Fibroblast of peridontal ligament (primary cell): Measurements from ENCODE around the gene SBNO1.
A peak's percentile ranks its signal among the peaks of the same experiment; 100 is the strongest.
"Not testable (repeated sequence)": the region's sequence is repeated elsewhere in the genome, so short reads cannot be mapped to it uniquely, and the experiment has no call there.

ENCODE experiments used
- DNase-seq: peaks from one replicate; pipeline ENCODE4 v3.0.0-alpha.2; 2010; ENCODE audit errors: extremely low read depth

Gene SBNO1

DNA sequence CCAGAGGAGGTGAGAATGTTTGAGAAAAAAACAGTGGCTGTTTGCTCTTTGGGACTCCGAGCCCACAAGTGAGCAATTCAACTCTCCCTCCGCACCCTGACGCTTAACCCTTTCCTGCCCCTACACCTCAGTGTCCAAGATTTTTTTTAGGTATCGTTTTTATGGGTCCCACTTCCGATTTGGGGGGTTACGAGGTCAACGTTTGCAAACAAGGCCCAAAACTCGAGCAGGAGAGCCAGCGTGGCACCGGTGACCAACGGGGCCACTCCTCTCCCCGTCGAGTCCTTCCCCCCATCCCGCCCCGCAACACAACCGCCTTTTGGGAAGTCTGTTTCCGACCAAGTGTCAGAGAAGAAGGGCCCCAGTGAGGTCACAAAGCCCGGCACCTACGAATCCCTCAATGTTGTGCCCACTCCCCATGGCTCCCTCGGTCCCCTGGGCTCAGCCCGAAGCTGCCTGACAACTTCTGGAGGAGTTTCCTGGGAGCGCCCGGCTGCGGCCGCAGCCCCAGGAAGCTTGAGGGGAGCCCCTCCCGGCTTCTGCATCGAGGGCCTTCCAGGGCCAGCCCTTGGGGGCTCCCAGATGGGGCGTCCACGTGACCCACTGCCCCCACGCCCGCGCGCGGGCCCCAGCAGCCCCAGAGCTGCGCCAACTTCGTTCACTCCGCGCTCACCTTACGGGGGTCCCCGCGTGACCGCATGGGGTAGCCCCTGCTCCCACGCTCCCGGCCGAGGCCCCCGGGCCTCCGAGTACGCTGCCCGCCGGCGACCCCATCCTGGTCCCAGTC, 94.2 kb downstream of the SBNO1 start:
- DNase-seq: peak; percentile 33

GRCh38 chr12:123269896-123270213, 94.8 kb downstream of the SBNO1 start:
- no peak for DNase-seq

DNA sequence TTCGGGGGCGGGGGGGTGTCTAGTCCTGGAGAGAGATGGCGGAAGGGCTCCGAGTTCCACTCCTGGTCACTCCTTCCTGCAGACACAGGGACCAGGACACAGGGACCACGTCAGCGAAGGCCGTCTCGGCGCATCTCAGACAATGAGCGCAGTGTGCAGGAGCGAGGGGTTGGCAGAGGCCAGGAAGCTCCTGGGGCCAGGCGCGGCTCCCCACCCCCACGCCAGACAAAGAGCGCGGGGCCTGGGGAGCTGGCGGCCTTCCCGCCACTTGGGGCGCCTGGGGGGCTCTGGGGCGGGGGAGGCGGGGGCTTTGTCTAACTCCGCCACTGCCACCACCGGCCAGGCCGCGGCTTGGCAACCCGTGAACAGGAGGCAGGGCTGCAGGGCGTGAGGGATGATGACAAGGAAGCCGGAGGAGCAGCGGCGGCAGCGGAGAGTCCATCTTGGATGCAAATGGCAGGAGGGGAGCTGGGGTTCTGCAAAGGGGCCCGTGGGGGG, 95.2 kb downstream of the SBNO1 start:
- peak; percentile 63 for DNase-seq

GRCh38 chr12:123268850-123269249, 95.8 kb downstream of the SBNO1 start:
- no peak for DNase-seq

GRCh38 chr12:123267991-123268843, 96.4 kb downstream of the SBNO1 start:
- DNase-seq: no peak

DNA sequence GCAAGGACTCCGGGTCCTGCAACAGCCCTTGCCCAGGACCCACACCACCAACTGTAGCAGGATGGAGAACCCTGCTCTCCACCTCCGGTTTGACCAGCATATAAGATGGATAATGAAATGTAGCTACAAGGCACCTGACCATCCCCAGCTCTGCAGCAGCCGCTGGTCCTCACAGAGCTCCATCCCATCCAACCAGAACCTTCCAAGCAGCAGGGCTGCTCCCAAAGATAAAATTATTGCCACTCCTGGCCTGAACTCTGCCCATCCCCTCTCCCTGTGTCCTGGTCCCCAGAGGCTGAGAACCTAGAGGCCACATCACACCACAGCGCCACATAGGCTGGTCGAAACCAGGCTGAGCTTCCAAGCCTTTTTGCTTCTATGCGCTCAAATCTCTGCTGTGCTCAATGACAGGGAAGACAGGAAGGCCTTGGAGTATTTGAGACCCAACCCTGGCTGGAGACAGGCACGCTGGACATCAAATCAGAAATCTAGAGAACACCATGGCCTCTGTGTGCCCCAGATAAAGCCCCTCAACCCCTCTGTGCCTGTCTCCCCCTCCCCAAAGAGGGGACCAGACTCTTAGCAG, 97.2 kb downstream of the SBNO1 start:
- DNase-seq: no peak

DNA sequence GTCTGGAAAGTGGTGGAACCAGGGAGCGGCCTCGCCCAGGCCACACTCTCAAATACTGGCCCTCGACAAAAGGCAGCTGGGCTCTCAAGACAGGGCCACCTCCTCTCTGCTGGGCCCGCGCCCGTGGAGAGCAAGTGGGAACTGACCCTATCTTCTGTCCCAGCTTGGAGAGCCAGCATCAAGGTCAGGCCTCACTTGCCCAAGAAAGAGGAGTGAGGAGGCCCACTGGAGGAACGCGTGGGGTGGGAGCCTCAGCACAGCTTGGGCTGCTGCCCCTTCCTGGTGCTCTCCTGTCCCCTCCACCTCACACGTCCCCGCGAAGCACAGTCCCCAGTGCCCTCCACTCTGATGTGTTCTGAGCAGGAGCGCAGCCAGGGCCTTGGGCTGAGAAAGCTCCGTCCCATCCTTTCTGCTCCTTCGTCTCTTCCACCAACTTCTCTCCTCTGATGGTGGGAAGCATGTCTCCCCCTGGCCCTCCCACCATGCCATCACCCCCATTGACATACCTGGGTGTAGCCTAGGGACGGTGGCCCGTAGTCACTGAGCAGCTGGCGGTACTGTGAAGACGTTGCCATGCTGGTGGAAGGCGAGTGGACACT, 97.9 kb downstream of the SBNO1 start:
- DNase-seq: no peak

DNA sequence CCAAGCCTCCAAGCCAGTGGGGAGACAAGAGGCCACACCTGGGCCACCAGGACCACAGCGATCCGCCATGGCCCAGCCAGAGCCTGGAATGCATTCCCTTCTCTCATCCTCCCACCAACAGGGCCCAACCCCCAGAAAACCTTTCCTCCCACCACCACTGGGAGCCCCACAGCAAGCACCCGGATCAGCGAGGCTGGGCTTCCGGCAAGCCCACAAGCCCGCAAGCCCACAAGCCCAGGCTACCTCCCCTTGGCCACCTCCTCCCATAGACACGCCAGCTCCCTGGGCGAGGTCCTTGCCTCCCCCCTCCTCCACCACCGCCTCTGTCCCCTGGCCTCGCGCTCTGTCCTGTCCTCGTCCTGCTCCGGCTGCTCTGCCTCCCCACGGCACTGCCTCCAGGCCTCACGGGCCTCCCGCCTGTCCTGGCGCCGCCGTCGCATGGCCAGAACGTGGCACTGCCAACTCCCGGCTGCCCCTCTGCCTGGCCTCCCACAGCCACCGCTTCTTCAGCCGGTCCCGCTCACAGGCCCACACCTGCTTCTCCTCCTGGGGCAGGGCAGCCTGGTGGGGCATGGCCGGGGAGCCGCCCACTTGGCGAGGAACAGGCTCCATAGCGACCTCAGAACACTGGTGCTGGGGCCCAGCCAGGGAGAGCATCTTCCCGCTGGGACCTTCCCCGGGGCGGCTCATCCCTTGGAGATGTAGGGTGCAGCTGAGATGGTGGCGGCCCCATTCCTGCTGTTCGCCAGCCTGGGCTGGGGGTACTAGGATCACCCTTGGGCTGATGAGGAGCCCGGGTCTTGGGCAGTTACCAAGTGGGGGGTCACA, 98.6 kb downstream of the SBNO1 start:
- no peak for DNase-seq

GRCh38 chr12:123264642-123265041, 100.0 kb downstream of the SBNO1 start:
- no peak for DNase-seq

GRCh38 chr12:123263196-123263817, 101.3 kb downstream of the SBNO1 start:
- no peak for DNase-seq

GRCh38 chr12:123261196-123261595, 103.5 kb downstream of the SBNO1 start:
- no peak for DNase-seq

DNA sequence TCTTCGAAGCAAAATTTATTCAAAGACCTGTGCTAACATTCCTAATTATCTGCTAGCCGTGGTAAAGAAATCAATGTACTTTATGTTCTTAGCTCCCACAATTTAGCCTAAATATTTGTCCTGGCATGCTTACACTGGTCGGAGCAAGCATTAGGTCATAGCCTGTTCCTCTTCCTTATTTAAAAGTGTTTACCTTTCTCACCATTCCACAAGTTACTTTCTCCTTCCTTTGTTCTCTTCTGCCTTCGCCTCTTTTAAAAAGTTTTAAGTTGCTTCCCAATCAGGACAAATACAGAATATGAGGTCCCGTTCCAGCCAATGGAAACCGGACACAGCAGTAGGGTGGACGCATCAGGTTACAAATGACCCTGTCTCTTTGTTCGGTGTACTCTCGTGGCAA, 104.6 kb downstream of the SBNO1 start:
- no peak for DNase-seq

DNA sequence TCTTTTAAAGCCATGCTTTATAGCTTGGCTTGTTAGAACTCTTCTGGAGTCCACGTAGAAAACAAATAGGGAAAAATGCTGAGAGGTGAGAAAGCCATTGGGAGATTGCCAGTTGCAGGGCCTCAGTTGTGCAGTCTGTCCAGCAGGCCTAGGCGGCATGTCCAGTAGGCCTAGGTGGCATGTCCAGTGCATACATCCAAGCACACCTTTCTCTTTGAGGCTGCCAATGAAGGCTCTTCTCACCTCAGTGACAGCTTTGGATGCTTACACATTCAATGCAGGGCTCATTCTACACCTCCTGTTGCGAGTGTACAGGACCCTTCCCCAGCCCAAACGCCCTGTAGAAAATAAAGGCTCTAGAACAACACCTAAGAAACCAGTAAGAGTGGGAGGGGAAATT, 106.1 kb downstream of the SBNO1 start:
- no peak for DNase-seq

GRCh38 chr12:123254853-123255446, 109.7 kb downstream of the SBNO1 start:
- no peak for DNase-seq

GRCh38 chr12:123253641-123254459, 110.8 kb downstream of the SBNO1 start:
- DNase-seq: no peak

DNA sequence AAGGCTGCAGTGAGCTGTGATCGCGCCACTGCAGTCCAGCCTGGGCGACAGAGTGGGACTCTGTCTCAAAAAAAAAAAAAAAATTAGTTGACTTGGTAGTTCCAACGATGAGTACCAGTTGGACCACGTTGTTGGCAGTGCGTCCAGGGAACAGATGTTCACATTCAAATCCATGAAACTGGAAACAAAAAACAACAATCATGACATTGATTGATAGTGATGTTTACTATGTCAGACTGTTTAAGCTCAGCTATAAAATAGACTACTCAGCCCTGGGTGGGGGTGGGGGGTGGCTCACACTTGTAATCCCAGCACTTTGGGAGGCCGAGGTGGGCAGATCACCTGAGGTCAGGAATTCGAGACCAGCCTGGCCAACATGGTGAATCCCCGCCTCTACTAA, 112.3 kb downstream of the SBNO1 start:
- not testable (repeated sequence) for DNase-seq

GRCh38 chr12:123251403-123252076, 113.1 kb downstream of the SBNO1 start:
- DNase-seq: no peak

GRCh38 chr12:123250471-123251383, 113.9 kb downstream of the SBNO1 start:
- DNase-seq: no peak
